22Rv1 (cell line): ENCODE results near the gene PACRG.

Experiments
- ZFX ChIP-seq: fragments of 450-650 bp; IDR thresholded peaks from 2 replicates; pipeline ENCODE4 v1.6.1; 2017; ENCODE audit warnings: antibody characterized with exemption, borderline replicate concordance
- TF ChIP-seq, protein P1 (sequence below): fragments of 450-650 bp; IDR thresholded peaks from 2 replicates; pipeline ENCODE4 v1.5.1; 2017; ENCODE audit warnings: mild to moderate bottlenecking

DNA sequence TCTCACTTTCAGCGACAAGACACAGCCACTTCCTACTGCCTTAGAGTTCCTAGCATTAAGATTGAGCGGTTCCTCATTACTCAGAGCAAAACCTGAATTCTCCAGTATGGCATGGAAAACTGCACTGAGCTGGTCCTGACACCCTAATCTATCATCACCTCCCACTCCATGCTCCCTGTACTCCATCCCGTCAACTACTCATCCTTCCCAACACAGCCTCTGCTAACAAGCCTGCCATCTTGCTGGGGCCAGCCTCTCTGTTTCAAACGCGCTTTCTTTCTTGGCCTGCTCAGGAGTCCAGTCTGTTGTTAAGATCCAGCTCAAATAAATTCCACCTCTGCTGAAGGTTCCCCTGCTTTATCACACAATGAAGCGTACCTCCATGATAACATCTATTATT is 12.2 kb upstream of the PACRG start:
- TF ChIP-seq, protein P1, sequence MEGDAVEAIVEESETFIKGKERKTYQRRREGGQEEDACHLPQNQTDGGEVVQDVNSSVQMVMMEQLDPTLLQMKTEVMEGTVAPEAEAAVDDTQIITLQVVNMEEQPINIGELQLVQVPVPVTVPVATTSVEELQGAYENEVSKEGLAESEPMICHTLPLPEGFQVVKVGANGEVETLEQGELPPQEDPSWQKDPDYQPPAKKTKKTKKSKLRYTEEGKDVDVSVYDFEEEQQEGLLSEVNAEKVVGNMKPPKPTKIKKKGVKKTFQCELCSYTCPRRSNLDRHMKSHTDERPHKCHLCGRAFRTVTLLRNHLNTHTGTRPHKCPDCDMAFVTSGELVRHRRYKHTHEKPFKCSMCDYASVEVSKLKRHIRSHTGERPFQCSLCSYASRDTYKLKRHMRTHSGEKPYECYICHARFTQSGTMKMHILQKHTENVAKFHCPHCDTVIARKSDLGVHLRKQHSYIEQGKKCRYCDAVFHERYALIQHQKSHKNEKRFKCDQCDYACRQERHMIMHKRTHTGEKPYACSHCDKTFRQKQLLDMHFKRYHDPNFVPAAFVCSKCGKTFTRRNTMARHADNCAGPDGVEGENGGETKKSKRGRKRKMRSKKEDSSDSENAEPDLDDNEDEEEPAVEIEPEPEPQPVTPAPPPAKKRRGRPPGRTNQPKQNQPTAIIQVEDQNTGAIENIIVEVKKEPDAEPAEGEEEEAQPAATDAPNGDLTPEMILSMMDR, result no peak
- no peak for TF ChIP-seq ZFX
